ENCODE measurements around the gene RNU1-3.
"Not testable (repeated sequence)": the region's sequence is repeated elsewhere in the genome, so short reads cannot be mapped to it uniquely, and the experiment has no call there.

The RNU1-3 gene

DNA sequence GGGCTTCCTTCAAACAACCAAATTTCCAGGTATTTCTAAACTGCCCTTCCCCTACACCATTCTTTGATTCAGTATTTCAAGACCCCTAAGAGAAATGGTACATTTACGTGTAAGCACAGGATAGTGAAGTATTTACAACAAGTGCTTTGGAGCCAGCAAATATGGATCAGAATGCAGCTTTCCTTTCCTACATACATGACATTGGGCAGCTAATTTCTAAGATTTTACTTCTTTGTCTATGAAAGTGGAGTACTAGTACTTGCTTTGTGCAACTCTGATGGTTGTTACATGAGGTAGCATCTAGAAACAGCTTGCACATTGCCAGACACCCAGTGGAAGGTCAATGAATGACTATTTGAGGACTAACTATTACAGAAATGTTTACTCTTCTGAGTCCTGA lies 15.2 kb downstream of the RNU1-3 start:
- DNase-seq: peak; percentile 27

- DNase-seq: not testable (repeated sequence)
Observed at GRCh38 chr1:16649960-16650359, 16.8 kb downstream of the RNU1-3 start.

- DNase-seq: peak; percentile 52
Observed at GRCh38 chr1:16649390-16649789, 17.4 kb downstream of the RNU1-3 start.

DNA sequence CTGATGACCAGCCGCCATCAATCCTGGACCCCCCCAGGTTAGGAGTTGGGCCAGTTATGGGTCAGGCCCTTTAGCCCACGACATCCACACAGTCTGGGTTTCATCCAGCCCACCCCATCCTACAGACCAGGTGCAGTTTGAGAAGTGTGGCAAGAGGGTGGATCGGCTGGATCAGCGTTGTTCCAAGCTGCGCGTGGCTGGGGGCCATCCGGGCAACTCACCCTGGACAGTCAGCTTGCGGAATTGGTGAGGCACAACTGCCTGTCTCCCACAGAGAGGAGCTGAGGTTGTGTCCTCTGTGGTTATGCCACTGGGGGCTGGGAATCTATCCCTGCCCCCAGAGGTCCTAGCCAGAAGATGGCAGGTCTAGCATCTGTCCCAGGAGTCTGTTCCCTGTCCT lies 18.0 kb downstream of the RNU1-3 start:
- not testable (repeated sequence) for DNase-seq

GRCh38 chr1:16648250-16648649 lies 18.5 kb downstream of the RNU1-3 start:
- peak; percentile 45 for DNase-seq

- not testable (repeated sequence) for DNase-seq
Observed at GRCh38 chr1:16647179-16648176, 19.3 kb downstream of the RNU1-3 start.

GRCh38 chr1:16646716-16647115 lies 20.0 kb downstream of the RNU1-3 start:
- not testable (repeated sequence) for DNase-seq

- peak; percentile 47 for DNase-seq
Observed at GRCh38 chr1:16646061-16646664, 20.6 kb downstream of the RNU1-3 start.

DNA sequence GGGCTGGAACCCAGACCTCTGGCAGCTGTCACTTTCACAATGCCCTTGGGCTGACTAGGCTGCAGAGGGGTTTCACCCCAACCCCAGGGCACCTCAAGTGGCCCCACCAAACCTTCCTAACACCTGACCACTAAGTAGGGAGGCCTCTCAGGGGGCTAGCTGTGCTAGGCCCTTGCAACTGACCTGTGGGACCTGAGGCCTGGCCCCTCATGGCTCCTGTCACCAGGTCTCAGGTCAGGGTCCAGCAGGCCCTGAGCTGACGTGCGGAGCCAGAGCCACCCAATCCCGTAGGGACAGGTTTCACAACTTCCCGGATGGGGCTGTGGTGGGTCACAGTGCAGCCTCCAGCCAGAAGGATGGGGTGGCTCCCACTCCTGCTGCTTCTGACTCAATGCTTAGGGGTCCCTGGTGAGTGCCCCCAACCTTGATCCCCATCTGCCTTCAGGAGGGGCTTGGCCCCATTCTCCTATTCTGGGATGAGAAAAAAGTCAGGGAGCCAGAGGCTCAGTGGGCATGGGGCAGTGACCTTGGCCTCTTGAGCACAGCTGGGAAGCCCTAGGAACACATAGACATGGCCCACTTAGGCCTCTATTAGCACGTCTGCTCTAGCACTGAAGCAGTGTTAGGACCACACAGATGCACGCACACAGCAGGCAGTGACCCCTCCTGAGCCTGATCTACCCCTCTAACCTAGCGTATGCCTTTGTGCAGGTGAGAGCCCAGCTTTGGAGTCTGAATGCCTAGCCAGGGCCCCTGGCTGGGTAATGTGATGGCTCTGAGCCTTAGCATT lies 21.3 kb downstream of the RNU1-3 start:
- peak; percentile 70 for DNase-seq

DNA sequence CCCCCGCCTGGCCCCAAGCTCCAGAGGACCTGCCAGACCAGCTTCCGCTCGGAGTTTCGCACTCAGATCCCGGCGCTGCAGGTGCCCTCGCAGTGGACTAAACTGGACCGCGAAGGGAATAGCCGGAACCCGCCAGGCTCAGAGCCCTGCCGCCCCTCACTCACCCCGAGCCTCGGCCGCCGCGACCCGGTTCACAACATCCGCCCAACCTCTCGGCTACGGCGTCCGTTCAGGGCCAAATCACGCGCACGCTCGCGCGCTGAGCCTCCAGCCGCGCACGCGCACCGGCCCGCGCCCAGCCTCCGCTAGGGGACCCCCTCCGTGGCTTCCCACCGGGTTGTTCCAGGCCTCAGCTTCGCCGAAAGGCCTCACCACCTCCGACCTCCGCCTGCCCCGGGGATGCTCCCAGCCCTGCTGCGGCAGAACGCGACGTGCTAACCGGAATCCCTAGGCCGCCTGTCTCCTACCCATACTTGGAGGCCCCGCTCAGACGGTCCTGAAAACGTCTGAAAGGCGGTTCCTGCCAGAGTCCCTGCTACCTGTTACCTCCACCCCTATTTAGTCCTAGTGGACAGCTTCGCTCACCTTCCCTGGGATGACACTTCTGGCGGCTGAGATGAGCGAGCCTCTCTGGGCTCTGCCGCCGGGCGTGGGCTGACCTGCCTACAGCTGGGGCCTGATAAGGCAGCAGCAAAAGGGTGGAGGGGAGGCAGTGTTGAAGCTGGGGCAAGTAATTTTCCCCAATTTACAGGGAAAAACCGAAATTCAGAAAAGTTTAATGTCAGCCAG lies 22.1 kb downstream of the RNU1-3 start:
- DNase-seq: peak; percentile 100

GRCh38 chr1:16644193-16644481 lies 22.6 kb downstream of the RNU1-3 start:
- no peak for DNase-seq

DNA sequence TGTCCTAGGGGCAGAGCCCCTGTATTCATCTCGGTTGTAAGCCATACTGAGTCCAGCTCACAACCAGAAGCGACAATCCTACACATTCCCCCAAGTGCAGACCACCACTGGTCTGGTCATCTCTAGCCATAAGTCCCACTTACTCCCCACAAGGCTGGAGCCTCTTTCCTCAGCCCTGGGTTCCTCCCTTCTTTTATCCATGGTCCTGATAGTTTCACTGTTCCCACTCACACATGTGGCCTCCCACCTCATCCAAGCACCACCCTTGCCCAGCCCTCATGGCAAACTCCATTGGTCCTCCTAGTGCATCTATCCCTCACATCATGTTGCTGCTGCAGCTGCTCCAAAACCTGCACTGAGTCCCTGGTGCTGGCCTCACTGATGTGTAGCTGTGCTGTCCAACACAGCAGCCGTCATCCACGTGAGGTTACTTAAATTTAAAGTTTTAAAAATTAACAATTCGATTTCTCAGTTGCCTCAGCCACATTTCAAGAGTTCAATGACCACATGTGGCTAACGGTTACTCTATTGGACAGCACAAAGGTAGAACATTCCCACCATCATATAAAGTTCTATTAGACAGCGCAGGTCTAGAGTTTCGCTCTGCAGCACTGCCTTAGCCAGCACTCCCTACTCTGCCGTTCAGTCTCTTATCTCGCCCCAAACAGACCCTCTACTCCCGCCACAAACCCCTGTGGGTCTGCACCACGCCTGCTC lies 23.1 kb downstream of the RNU1-3 start:
- DNase-seq: peak; percentile 71

DNA sequence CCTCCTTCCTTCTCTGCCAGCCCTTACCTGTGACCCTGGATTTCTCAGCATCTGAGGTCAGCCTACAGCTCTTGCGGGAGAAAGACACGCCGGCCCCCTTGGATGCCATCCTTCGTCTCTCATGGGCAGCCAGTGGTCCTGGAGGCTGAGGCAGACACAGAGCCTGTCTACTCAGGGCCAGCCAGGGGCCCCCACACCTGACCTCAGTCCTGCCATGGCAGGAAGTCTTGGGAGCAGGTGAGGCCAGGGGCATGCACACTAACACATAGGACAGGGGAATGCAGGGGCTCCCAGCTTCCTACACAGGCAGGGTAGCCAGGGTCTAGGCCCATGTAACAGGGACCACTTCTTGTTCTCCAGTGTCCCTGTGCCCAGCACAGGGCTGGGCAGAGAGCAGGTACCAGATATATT lies 23.7 kb downstream of the RNU1-3 start:
- peak; percentile 69 for DNase-seq

DNA sequence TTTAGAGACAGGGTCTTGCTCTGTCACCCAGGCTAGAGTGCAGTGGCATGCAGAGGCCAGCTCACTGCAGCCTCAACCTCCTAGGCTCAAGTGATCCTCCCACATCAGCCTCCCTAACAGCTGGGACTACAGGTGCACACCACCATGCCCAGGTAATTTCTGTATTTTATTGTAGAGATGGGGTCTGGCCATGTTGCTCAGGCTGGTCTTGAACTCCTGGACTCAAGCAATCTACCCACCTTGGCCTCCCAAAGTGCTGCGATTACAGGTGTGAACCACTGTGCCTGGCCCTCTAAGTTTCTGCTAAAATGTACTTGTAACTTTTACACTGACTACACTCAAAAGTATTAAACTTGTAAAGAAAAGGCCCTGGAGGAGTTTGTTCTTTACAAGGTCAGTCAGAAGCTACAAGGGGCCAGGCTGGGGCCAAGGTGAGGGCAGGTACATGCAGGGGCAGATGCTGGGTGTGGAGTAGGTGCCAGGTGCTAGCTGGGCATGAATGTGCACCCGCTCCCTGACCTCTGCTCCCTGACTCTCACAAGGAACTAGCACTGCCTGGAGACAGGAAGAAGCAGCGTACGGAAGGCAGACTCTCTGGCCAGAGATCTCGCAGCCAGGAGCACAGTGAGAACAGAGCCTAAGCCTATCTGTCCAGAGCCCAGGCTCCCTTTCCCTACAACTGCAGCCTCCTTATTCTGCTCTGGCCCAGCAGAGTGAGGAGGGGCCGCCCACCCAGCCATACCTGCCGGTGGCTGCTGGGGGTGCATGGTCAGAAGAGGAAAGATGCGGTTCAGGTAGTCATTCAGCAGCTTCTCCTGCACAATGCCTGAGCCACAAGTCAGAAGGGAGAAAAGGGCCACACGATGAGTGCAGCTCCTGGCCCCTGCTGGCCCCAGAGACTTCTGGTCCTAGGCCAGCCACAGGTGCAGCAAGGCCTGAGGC lies 24.5 kb downstream of the RNU1-3 start:
- DNase-seq: peak; percentile 59

GRCh38 chr1:16641159-16641975 lies 25.4 kb downstream of the RNU1-3 start:
- peak; percentile 15 for DNase-seq

DNA sequence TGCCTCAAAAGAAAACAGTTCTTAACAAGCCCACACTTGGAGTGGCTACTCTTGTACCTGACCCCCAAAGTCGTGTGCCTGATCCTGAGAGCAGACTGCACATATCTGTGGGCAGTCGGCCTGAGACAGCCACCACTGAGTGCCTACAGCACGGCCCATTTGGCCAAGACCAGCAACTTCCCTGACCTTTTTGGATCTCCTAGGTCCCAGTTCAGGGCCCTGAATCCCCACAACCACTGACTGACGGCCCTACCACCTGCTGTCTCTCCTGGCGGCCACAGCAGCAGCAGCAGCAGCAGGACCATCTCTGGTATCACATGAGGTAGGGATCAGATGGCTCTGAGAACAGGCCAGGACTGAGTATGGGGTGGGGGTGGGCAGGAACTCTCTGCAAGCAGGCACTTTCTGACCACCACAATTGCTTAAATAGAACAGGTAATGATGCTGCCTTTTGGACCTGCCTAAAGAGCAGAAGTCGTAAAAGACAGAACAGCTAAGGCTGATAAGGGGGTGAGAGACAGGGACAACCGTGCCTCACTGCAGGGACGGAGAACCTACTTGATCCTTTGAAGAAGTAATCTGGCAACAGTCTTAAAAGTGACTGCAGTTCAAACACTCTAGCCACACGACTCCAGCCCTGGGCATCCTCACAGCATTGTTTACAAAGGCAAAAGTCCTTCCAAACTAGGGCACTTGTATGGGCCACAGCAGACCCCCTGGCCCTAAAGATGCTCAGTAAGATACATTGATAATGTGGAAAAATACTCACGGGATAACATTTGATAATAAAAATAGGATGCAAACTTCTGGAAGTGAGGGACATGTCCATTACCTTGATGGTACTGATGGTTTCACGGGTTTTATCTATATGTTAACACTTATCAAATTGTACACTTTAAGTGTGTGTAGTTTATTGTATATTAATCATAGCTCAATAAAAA lies 27.4 kb downstream of the RNU1-3 start:
- peak; percentile 76 for DNase-seq

DNA sequence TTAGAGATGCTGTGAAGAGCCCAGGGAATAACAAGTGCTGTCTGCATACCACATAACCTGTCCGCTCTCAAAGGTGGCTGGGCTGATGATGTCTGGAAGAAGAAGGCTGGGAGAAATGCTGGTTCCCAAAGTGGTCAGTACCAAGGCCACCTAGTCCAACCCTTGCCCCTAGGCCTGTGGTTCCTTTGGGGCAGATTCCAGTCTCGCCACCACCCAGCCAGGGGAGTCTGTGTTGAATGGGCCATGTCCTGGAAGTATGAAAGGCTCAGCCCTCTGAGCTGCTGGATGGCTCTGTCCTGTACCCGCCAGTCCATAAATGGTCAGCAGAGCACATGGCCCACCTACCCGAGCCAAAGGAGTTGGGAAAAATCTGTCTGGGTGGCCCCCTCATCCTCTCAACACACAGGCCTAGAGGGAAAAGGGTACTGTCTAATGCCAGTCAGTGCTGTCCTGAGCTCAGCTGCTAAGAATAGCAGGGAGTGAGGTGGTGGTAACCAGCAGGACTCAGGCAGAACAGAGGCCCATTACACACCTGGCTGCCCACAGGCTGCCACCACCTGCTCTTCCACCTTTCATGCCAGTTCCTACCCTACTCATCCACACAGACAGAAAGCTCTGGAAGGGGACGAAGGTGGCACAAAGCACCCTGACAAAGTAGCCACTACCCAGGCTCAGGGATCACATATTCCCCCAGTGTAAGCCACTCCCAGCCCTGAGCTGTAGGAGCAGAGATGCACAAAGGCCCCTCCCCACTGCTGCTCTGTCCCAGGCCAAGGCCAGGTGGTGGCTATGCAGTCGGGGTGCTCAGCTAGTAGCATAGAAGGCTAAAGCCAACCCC lies 28.6 kb downstream of the RNU1-3 start:
- DNase-seq: peak; percentile 59

Measured in islet precursor cell (in vitro differentiated cells).